DMS 273 treated with DMSO at 0.1 percent for 48 hours (cell line): ENCODE results near the gene KIF5C.

Experiments
- DNase-seq: peaks from one replicate; lab custom pipeline; 2025; lab: John Stamatoyannopoulos, UW

The KIF5C gene

GRCh38 chr2:149017116-149017985, 142.3 kb downstream of the KIF5C start:
- DNase-seq, result no peak

GRCh38 chr2:149018981-149019380, 144.0 kb downstream of the KIF5C start:
- DNase-seq, result no peak

- no peak for DNase-seq
Observed at GRCh38 chr2:149019768-149020167, 144.7 kb downstream of the KIF5C start.

DNA sequence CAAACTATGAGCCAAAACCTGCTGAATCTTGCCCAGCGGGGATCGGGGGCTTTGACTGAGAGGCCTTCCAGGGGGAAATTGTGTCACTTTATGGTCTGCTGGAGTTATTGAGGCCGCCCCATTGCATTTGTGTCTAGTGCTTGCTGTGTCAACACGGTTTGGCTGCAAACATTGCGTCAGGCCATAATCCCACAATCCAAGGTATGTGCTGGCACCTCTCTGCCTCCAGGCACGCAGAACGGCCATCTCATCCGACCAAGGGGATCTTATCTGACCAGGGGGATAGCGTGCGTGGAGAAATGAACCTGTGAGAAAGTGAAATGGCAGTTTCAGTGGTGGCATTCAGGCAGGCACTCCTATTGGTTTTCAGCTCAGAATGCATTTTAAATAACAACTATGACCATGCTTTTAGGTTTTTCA, 145.4 kb downstream of the KIF5C start:
- DNase-seq, result no peak

DNA sequence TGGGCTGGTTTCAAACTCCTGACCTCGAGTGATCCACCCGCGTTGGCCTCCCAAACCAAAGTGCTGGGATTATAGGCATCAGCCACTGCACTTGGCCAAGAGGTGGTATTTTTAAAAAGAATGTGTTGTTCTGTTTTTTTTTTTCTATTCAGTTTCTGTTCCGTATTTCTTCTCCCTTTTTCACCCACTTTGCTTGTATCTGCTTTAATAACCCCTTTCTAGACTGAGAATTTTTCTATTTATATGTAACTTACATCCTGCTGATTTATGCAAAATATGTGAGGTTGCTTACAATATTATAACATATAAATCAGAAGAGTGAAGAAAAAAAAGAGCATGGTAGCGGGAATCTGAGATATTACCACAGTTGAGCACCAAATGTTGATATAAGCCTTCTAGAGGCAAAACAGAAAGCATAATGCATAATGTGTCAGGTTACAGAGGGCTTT, 146.3 kb downstream of the KIF5C start:
- DNase-seq, result no peak

DNA sequence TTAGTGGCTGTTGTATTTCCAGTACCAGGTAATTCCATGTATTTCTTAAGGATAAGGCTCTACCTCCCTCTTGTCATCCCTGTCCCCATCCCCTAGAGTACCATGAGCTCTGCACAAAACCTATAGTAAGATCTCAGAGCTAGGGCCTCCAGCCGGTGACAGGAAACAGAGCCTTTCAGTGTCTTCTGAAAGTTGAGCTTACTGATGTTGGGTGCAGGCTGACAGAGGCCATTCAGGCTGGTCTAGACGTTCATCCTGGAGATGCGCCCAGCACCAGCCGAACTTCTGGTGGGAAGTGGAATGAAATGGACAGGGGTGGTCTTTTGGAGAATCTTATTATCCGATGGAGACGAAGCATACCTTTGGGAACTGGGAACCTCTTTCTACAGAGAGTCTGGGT, 146.7 kb downstream of the KIF5C start:
- no peak for DNase-seq

DNA sequence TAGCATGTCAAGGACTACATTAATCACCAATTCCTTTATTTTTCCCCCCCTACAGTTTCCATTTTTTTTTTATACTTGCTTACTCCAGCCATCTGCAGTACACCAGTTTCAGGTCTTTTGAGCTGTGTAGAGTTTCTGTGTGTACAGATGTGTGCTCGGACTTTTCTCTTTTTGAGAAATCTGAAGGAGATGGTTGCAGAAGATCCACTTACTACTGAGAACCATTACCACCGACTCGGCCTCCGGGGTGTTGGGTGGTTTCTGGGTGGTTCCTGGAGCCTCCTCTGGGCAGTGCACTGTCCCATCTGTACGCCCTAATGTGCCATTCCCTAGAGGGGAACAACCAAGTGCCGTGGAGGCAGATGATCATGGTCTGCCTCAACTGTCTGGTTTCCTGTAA, 148.1 kb downstream of the KIF5C start:
- no peak for DNase-seq

DNA sequence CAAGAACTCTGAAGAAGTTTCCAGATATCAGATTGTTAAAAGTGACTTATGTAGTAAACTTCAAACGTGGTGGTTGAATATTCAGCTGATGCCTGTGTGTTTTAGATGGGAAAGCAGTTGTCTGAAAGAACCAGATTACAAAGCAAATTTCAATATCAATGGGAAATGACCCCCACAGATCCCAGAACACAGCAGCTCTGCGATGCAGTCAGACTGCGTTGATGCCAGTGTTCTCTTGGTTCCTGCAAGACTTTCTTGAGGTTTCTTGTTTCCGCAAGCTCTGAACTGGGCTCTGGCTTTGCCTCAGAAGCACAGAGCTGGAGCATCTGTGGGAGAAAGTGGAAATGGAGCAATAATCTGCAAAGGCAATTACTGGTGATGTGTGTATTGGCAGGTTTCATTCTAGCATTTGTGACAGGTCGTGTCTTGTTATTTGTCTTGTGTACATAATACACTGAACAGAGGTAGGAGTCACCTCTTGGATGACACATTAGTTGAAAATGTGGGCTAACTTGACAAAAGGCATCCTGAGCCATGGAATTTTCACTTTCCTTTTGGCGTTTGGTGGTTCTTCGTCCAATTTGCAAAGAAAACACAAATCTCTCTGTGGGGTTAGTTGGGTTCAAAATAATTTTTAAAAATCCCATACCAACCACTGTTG, 152.7 kb downstream of the KIF5C start:
- DNase-seq, result no peak

GRCh38 chr2:149028377-149028776, 153.3 kb downstream of the KIF5C start:
- DNase-seq, result no peak

DNA sequence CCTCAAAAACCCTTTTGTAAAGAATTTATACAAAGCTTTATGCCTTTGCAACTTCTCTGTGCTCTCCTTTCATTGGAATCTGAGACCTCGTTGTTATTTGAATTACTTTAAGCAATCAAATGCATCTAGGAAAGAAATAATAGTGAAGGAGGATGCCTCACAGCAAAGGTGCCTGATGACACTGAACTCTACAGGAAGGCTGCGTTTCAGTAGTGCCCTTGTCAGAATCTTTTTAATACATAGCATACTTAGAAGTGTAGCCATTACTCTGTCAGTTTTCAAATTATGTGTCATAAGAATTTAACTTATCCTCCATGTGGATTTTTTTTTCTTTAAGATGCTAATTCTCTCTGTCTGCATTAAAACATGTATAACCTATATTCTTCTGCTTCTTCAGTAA, 153.9 kb downstream of the KIF5C start:
- DNase-seq, result no peak

GRCh38 chr2:149029307-149029965, 154.4 kb downstream of the KIF5C start:
- DNase-seq, result no peak

GRCh38 chr2:149031396-149031795, 156.4 kb downstream of the KIF5C start:
- no peak for DNase-seq

DNA sequence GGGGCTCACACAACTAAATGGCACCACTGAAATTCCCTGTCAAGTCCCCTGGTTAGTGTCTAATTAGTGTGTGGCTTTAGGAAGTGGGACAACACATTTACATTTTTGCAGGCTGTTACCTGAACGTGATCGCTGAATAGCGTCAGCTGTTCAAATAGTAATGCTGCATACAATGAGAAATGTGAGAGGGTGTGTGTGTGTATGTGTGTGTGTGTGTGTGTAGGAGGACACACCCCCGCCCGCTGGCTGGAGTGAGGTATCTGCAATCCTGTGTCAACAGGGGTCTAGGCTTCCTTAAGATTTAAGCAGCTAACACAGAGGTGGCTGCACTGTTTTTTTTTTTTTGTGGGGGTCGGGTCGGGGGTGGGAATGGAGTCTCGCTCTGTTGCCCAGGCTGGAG, 158.7 kb downstream of the KIF5C start:
- no peak for DNase-seq

DNA sequence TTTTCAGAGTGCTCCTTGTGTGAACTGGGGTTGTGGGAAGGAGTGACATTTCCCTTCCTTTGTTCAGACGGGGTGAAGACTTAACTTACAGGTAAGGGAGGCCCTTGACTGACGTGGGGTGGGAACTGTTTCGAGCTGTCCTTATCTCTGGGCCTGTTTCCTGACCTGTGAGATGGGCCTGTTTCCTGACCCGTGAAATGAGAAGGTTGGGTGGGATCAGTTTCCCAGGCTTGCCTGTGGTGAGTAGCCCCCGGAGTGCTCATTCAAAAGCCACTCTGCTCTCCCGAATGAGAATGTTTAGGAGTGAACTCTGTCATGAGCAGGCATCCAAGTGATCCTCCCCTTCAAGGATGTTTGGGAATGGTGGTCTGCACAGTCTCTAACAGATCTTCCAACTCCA, 159.4 kb downstream of the KIF5C start:
- no peak for DNase-seq

DNA sequence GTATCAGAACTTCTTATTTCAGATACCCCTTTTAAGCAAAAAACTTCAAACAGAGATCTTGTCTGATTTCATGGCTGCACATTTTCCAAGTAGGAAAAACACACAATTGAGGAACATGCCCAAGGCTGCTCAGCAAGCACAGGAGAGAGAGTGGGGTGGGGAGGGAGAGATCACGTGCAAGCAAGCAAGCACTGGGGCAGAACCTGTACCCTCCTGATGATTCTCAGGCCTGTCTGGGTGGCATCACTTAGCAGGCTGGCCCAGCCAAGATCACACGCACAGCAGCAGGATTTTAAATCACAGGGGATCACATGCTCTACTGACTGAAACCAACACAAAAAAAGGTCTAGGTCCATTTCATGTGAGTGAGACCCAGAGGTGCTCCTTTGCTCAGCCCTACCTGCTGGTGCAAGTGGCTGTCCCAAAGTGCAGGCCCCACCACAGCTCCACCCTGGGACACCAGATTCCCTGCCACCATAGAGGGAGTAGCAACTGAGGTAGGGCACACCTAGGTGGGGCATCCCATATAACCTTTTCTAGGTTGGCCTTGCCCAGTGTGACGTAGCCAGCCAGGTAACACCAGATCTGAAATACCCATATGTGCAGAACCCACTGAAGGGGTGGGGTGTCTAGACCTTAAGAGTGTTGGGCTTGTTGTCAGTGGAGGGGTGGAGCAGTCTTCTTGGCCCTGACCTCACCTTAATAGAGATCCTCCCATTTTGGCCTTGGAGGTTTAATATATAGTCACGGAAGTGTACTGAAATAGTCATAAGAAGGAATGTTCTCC, 161.7 kb downstream of the KIF5C start:
- DNase-seq, result no peak

DNA sequence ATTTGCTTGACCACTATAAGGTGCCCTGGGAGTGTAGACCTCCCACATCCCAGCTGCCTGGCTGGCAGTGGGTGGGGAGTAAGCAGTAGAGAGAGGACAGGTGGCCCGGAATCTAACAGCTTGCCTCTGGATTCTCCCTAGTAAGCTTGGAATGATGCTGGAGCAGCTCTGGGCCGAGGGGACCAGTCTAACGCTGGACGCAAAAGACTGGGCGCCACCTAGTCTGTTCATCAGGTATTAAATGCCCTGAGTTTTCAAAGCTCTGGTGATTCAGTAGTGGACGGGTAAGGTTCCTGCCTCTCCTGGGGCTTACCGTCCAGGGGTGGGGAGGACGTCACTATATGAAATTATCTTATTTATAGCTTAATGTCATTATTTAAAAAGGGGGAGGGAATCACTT, 162.8 kb downstream of the KIF5C start:
- DNase-seq, result no peak

- no peak for DNase-seq
Observed at GRCh38 chr2:149038442-149039212, 163.6 kb downstream of the KIF5C start, which contains the start of gene LYPD6B. TSS of gene LYPD6B (plus strand) at chr2:149038699. CDS start at chr2:149130949, 92,250 bp downstream.

GRCh38 chr2:149039213-149039724, 164.2 kb downstream of the KIF5C start:
- DNase-seq, result no peak

DNA sequence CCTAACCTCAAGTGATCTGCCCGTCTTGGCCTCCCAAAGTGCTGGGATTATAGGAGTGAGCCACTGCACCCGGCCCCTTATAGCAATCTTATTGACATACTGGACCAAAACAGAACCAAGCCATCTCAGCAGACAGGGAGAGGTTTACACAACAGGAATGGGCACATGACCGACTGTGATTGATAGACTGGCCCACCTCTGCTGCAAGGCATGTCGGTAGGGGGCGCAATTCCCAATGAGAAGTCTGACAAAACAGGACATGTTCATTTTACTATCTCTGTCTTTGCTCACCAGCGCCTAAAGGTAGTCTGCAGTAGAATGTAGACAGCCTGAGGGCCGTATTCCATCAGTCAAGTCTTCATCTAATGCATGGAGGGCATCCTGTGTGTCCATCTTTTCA, 165.4 kb downstream of the KIF5C start:
- no peak for DNase-seq

GRCh38 chr2:149041482-149041881, 166.5 kb downstream of the KIF5C start:
- DNase-seq, result no peak

DNA sequence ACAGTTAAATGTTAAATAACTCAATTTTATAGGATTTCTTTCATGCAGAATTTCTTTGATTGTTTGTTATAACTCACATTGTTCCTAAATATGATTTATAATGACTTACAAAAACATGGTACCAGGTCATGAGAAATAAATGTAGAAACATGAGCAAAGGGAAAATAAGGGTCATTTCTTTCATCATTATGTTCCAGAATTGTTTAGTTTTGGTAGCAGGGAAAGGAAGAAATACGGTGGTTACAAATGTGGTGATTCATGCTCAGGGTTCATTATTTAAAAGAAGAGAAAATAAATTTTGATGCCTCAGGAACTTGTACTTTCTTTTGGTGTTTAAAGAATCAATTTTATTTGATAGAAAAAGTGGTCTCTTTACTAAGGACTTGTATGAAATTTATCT, 167.9 kb downstream of the KIF5C start:
- DNase-seq, result no peak
